ENCODE data around the gene PAXX. TPM values are rescaled to one million over a fixed set of nuclear protein-coding genes. Genes with fewer than 3 reads are reported as not detected.

The PAXX gene
- total RNA-seq, 4 donors from 2014 or later, result 65.7 to 142 (median 68.9) TPM

DNA sequence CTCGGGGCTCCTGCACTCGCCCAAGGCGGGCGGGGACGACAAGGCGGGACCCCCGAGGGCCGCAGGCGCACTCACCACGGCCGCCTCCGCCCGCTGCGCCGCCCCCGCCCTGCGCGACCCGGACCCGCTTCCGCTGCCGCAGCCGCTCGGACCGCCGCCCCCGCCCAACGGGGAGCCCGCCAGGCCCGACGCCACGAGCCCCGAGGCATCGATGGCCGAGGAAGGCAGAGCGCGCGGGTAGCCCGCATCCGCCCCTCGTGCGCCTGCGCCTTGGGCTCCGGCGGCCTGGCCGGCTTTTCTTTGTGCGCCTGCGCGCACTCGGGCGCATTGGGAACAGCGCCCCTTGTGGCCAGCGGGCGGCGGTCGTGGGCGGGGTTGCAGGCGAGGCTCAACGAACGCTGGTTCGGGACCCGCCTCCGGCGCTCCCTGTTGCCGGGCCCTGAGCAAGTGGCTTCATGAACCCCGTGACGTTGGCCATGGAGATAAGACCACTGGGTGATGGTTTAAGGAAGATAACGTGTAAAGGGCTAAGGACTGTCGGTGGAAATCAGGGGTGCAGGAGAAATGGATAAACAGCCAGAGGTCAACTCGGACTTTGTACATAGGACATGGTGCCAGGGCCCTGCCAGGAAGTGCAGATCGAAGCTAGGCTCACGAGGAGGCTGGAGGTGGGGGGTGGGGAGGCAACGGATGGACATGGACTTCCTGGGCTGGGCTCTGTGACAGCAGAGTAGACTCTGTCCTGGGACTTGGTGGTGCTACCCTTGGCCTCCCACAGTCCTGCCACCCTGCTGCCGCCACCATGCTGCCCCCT lies 47.5 kb upstream of the PAXX start, which contains the start of the genes C8G and FBXW5:
Gene C8G, plus strand, starts transcription at position 725 of the 814 bp plus-strand sequence. Its CDS starts 78 bp downstream, at position 803.
Gene FBXW5, minus strand, starts transcription at position 220 of the 814 bp plus-strand sequence. CDS start 655 bp downstream, outside the sequence.
- TF ChIP-seq EP300 (IDR thresholded peaks at IDR 0.05), result peak; percentile 69 to 71
- peak in 1 of 2 donors; percentile 76 for TF ChIP-seq POLR2A (IDR thresholded peaks at IDR 0.05)
- TF ChIP-seq, protein P1, sequence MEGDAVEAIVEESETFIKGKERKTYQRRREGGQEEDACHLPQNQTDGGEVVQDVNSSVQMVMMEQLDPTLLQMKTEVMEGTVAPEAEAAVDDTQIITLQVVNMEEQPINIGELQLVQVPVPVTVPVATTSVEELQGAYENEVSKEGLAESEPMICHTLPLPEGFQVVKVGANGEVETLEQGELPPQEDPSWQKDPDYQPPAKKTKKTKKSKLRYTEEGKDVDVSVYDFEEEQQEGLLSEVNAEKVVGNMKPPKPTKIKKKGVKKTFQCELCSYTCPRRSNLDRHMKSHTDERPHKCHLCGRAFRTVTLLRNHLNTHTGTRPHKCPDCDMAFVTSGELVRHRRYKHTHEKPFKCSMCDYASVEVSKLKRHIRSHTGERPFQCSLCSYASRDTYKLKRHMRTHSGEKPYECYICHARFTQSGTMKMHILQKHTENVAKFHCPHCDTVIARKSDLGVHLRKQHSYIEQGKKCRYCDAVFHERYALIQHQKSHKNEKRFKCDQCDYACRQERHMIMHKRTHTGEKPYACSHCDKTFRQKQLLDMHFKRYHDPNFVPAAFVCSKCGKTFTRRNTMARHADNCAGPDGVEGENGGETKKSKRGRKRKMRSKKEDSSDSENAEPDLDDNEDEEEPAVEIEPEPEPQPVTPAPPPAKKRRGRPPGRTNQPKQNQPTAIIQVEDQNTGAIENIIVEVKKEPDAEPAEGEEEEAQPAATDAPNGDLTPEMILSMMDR (IDR thresholded peaks at IDR 0.05), result peak; percentile 99 to 100 (median 99)
- H3K4me1 ChIP-seq, result peaks cover 0 to 78% (median 41%) of the 10 kb centered on the region in 4 donors
- H3K36me3 ChIP-seq, result peaks cover 4 to 37% (median 29%) of the 10 kb centered on the region in 3 donors
- H3K27ac ChIP-seq, result peak within 1 kb of the TSS; percentile 78 to 91 (median 86)
- no peaks in the 10 kb centered on the region for H3K27me3 ChIP-seq
- DNase-seq (ENCODE audit: low spot score in 2 of 2), result peak; percentile 76 to 83
- H3K4me3 ChIP-seq, result peak within 1 kb of the TSS; percentile 66 to 97 (median 92)
- 8 to 11% methylated on average over 32 to 45 of the region's 74 CpGs for WGBS, 2 donors
- no peaks in the 10 kb centered on the region for H3K9me3 ChIP-seq

DNA sequence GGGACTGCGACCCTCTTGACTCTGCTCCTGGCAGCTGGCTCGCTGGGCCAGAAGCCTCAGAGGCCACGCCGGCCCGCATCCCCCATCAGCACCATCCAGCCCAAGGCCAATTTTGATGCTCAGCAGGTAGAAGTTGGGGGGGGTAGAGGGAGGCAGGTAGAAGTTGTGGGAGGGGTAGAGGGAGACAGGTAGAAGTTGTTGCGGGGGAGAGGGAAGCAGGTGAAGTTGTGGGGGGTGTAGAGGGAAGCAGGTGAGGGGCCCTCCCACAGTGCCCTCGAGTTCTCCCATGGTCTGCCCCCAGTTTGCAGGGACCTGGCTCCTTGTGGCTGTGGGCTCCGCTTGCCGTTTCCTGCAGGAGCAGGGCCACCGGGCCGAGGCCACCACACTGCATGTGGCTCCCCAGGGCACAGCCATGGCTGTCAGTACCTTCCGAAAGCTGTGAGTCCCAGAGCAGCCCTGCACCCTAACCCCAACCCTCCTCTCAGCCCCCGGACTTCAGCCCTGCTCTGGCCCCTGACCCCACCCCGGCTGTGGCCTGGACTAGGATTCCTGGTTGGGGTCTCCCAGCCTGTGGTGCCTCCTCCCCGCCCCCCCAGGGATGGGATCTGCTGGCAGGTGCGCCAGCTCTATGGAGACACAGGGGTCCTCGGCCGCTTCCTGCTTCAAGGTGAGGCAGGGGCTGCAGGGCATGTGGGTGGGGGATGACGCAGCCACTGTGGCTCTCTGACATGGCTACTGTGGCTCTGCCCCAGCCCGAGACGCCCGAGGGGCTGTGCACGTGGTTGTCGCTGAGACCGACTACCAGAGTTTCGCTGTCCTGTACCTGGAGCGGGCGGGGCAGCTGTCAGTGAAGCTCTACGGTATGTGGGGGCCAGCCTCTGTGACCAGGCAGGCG lies 46.6 kb upstream of the PAXX start:
- H3K27me3 ChIP-seq, result no peaks in the 10 kb centered on the region
- TF ChIP-seq EP300 (IDR thresholded peaks at IDR 0.05) (no peak), POLR2A (IDR thresholded peaks at IDR 0.05) (no peak)
- TF ChIP-seq, protein P1 (IDR thresholded peaks at IDR 0.05), result no peak
- H3K9me3 ChIP-seq, result no peaks in the 10 kb centered on the region
- peaks cover 0 to 83% (median 43%) of the 10 kb centered on the region in 4 donors for H3K4me1 ChIP-seq
- H3K4me3 ChIP-seq, result no peak overlapping the region
- DNase-seq (ENCODE audit: low spot score in 2 of 2), result no peak
- H3K27ac ChIP-seq, result peak overlapping the region in 3 of 4 donors; percentile 69 to 88 (median 88)
- peaks cover 4 to 29% (median 24%) of the 10 kb centered on the region in 3 donors for H3K36me3 ChIP-seq
- 84 to 92% methylated on average over 19 to 25 of the region's 30 CpGs for WGBS, 2 donors

DNA sequence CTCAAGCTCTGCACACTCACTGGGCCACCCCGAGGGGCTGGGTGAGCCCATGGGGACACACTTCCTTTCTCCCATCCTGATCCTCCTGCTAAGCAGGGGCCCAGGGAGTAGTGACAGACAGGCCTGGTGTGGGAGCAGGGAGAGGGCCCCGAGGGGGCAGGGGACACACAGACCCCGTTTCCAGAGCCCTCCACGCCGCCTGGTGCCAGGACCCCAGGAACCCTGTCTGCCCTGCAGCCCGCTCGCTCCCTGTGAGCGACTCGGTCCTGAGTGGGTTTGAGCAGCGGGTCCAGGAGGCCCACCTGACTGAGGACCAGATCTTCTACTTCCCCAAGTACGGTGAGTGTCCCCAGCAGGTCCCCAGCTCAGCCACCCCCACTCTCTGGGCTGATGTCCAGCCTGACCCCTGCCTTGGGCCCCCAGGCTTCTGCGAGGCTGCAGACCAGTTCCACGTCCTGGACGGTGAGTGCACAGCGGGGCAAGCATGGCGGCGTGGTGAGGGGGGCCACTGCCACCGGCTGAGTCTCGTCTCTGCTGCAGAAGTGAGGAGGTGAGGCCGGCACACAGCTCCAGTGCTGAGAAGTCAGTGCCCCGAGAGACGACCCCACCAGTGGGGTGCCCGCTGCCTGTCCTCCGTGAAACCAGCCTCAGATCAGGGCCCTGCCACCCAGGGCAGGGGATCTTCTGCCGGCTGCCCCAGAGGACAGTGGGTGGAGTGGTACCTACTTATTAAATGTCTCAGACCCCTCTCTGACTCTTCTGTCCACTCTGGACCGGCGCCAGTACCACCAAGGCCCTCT lies 45.8 kb upstream of the PAXX start:
- Histone ChIP-seq H3K36me3 (peaks cover 4 to 20% (median 16%) of the 10 kb centered on the region in 3 donors), H3K27me3 (no peaks in the 10 kb centered on the region), H3K9me3 (no peaks in the 10 kb centered on the region), H3K4me1 (peaks cover 0 to 87% (median 44%) of the 10 kb centered on the region in 4 donors), H3K4me3 (no peak overlapping the region), H3K27ac (peak overlapping the region; percentile 61 to 92 (median 88))
- WGBS, 2 donors, result 66 to 73% methylated on average over 10 to 19 of the region's 27 CpGs
- TF ChIP-seq EP300 (IDR thresholded peaks at IDR 0.05) (no peak), POLR2A (IDR thresholded peaks at IDR 0.05) (no peak)
- DNase-seq (ENCODE audit: low spot score in 2 of 2), result no peak

DNA sequence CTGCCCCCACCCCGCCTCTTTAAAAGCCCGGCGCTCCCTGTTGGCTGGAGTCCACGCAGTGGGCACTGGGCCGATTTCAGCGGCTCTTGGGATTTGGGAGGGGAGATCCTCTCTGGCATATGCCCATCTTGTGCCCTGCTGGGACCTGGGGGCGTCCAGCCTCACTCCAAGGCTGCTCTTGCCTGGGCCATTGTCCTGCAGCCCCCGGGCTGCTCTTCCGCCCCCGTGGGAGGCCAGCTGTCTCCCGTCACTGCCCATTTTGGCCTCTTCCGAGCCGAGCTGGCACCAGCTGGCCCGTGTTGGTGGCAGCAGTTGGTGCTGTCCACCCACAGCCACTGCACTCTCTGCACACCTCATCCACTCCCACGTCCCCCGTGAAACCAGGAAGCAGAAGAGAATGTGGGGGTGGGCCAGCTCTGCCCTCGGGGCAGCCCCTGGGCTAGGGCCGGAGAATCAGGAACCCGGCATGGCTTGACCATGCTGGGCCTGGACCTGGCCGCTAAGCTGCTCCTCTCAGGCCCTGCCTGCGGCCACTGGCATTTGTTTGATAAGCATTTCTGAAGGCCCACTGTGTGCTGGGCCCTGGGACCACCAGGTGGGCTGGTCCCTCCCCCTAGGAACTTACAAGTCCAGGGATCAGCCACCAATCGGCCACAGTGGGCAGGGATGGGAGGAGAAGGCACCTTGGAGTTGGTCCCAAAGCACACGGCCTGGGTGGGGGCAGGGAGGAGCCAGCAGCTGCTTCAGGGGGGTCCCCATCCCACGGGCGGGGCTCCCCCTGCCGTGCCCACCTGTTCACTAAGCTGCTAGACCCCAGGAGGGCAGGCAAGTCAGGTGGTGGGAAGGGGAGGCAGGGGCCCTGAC lies 45.0 kb upstream of the PAXX start:
- no peak for DNase-seq (ENCODE audit: low spot score in 2 of 2)
- H3K9me3 ChIP-seq, result no peaks in the 10 kb centered on the region
- TF ChIP-seq EP300 (IDR thresholded peaks at IDR 0.05) (no peak), POLR2A (IDR thresholded peaks at IDR 0.05) (no peak)
- TF ChIP-seq, protein P1 (IDR thresholded peaks at IDR 0.05), result no peak
- no peaks in the 10 kb centered on the region for H3K27me3 ChIP-seq
- 57 to 58% methylated on average over 20 of the region's 26 CpGs for WGBS, 2 donors
- peak overlapping the region; percentile 61 to 92 (median 88) for H3K27ac ChIP-seq
- peaks cover 0 to 89% (median 50%) of the 10 kb centered on the region in 4 donors for H3K4me1 ChIP-seq
- peaks cover 0 to 12% (median 7%) of the 10 kb centered on the region in 3 donors for H3K36me3 ChIP-seq
- no peak overlapping the region for H3K4me3 ChIP-seq

All from tibial nerve (tissue), 4 donors.